Natural killer cell (primary cell): ENCODE data around the gene DHRS4. TPM values are rescaled to one million over a fixed set of nuclear protein-coding genes. Genes with fewer than 3 reads are reported as not detected.
"Not testable (repeated sequence)": the region's sequence is repeated elsewhere in the genome, so short reads cannot be mapped to it uniquely, and the experiment has no call there.

Experiments used
- ATAC-seq, 3 donors: fragments of 150-1000 bp in 2 of 3; fragments of 200-7000 bp in 1 of 3; cut with Tn5 transposase; 1 replicate in 1 of 3; 2 replicates in 2 of 3; pipeline ENCODE4 v1.10.0; 2021; ENCODE audit warnings: mild to moderate bottlenecking in 2 of 3, moderate library complexity in 2 of 3
- DNase-seq, 2 donors: peaks; one replicate each; pipeline versions ENCODE4 v3.0.0 to v3.0.0-alpha.2; 2013 to 2021; ENCODE audit warnings: mixed read lengths in 1 of 2
- H3K27ac ChIP-seq: one replicate; pipeline ENCODE4 v1.5.1; 2013; ENCODE audit warnings: mild to moderate bottlenecking, low read length
- H3K27me3 ChIP-seq: one replicate; pipeline ENCODE4 v1.6.1; 2013; ENCODE audit warnings: low read length; ENCODE audit not compliant: control insufficient read depth, insufficient read depth
- H3K36me3 ChIP-seq: one replicate; pipeline ENCODE4 v1.6.1; 2013; ENCODE audit warnings: low read length; ENCODE audit not compliant: control insufficient read depth, insufficient read depth
- H3K4me1 ChIP-seq: one replicate; pipeline ENCODE4 v1.6.1; 2013; ENCODE audit warnings: low read length; ENCODE audit not compliant: control insufficient read depth, insufficient read depth
- H3K4me3 ChIP-seq: one replicate; pipeline ENCODE4 v1.5.1; 2013; ENCODE audit warnings: low read length
- H3K9me3 ChIP-seq: one replicate; pipeline ENCODE4 v1.6.1; 2013; ENCODE audit warnings: low read length; ENCODE audit not compliant: control insufficient read depth, insufficient read depth
- H3K27ac Mint-ChIP-seq, 2 donors: one replicate each; pipeline ENCODE4 v1.8.0; 2022; ENCODE audit warnings: mild to moderate bottlenecking in 2 of 2, mixed read lengths in 2 of 2, moderate library complexity in 1 of 2
- H3K27me3 Mint-ChIP-seq, 2 donors: one replicate each; pipeline ENCODE4 v1.8.0; 2022; ENCODE audit warnings: low read depth in 2 of 2, mixed read lengths in 2 of 2
- H3K36me3 Mint-ChIP-seq: one replicate; pipeline ENCODE4 v1.8.0; 2022; ENCODE audit warnings: mixed read lengths
- H3K4me1 Mint-ChIP-seq, 2 donors: one replicate each; pipeline ENCODE4 v1.8.0; 2022; ENCODE audit warnings: mixed read lengths in 2 of 2
- H3K4me3 Mint-ChIP-seq: one replicate; pipeline ENCODE4 v1.8.0; 2022; ENCODE audit warnings: mild to moderate bottlenecking, moderate library complexity, mixed read lengths
- H3K9me3 Mint-ChIP-seq, 2 donors: one replicate each; pipeline ENCODE4 v1.8.0; 2022; ENCODE audit warnings: mixed read lengths in 2 of 2
- WGBS: methylation state at CpG from one replicate; pipeline ENCODE4 v1.1.7; 2013; ENCODE audit warnings: missing lambda C conversion rate; ENCODE audit not compliant: insufficient coverage; 5-methylcytosine and 5-hydroxymethylcytosine counted together
- intact Hi-C: fragments of 100-400 bp; cut with micrococcal nuclease; formaldehyde crosslinking; loops from one replicate; pipeline ENCODE4 v1.14.2; 2022
- total RNA-seq, 4 donors: library from RNA; stranded (reverse); fragments of 120-200 nt in 1 of 4; gene quantifications; one replicate each; pipeline versions ENCODE4 v1.2.3 to v1.2.4, GENCODE V29; 2013 to 2022

Gene DHRS4
- total RNA-seq, 3 donors from 2014 or later (not counting 1 experiment from before 2014, with no cell fraction given): 7.5 to 10.1 (median 9.9) TPM

DNA sequence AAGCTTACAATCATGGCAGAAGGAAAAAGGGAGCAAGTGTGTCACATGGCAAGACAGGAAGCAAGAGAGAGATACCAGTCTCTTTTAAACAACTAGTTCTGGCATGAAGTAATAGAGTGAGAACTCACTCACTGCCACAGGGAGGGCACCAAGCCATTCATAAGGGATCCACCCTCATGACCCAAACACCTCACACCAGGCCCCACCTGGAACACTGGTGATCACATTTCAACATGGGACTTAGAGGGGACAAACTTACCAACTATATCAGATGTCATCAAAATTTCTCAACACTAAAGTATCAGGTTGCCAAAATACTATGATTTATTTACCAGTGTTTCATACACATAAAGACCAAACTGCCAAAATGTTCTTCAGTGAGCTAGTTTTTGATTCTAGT, 7.3 kb downstream of the DHRS4 start:
- ATAC-seq, H3K27ac ChIP-seq, H3K27me3 ChIP-seq, H3K9me3 ChIP-seq, H3K4me1 Mint-ChIP-seq, H3K36me3 ChIP-seq, H3K27me3 Mint-ChIP-seq, H3K9me3 Mint-ChIP-seq, H3K27ac Mint-ChIP-seq, H3K36me3 Mint-ChIP-seq, H3K4me1 ChIP-seq, intact Hi-C loops, H3K4me3 Mint-ChIP-seq, H3K4me3 ChIP-seq, DNase-seq: not testable (repeated sequence)

DNA sequence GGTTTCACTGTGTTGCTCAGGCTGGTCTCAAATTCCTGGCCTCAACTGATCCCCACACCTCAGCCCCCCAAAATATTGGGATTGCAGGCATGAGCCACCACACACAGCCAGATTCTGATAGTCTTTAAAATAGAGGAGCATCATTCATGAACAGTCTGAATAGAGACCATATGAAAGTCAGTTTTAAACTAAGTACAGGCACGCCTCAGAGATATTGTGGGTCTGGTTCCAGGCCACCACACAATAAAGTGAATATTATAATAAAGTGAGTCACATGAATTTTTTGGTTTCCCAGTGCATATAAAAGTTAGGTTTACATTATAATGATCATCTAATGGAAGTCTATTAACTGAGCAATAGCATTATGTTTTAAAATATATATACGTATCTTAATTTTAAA, 8.1 kb downstream of the DHRS4 start:
- H3K9me3 Mint-ChIP-seq, H3K36me3 ChIP-seq, H3K27me3 ChIP-seq, H3K27ac ChIP-seq, H3K36me3 Mint-ChIP-seq, H3K4me1 Mint-ChIP-seq, H3K4me3 ChIP-seq, DNase-seq, H3K27ac Mint-ChIP-seq, H3K4me3 Mint-ChIP-seq, ATAC-seq, H3K27me3 Mint-ChIP-seq, intact Hi-C loops, H3K9me3 ChIP-seq, H3K4me1 ChIP-seq: not testable (repeated sequence)
- no CpG with 5 or more reads among the region's 2 CpGs for WGBS

DNA sequence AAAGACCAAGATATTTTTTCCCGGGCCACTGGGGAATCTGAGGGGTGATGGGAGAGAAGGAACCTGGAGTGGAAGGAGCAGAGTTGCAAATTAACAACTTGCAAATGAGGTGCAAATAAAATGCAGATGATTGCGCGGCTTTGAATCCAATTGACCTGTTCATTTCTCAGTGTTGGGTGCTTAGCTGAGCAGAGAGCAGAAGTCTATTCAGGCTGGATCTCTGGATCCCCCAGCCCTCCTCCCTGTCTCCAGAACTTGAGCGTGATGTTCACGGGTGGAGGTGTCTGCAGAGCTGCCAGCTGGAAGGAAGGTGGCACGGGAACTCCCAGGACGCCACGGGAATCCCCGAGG, 15.5 kb downstream of the DHRS4 start:
- H3K27ac ChIP-seq, H3K4me3 ChIP-seq, intact Hi-C loops, H3K36me3 ChIP-seq, DNase-seq, H3K4me1 ChIP-seq, H3K27me3 ChIP-seq, H3K9me3 Mint-ChIP-seq, H3K36me3 Mint-ChIP-seq, ATAC-seq, H3K27ac Mint-ChIP-seq, H3K9me3 ChIP-seq, H3K4me1 Mint-ChIP-seq, H3K27me3 Mint-ChIP-seq: not testable (repeated sequence)
- WGBS: no CpG with 5 or more reads among the region's 9 CpGs
- peak overlapping the region; percentile 17 for H3K4me3 Mint-ChIP-seq

DNA sequence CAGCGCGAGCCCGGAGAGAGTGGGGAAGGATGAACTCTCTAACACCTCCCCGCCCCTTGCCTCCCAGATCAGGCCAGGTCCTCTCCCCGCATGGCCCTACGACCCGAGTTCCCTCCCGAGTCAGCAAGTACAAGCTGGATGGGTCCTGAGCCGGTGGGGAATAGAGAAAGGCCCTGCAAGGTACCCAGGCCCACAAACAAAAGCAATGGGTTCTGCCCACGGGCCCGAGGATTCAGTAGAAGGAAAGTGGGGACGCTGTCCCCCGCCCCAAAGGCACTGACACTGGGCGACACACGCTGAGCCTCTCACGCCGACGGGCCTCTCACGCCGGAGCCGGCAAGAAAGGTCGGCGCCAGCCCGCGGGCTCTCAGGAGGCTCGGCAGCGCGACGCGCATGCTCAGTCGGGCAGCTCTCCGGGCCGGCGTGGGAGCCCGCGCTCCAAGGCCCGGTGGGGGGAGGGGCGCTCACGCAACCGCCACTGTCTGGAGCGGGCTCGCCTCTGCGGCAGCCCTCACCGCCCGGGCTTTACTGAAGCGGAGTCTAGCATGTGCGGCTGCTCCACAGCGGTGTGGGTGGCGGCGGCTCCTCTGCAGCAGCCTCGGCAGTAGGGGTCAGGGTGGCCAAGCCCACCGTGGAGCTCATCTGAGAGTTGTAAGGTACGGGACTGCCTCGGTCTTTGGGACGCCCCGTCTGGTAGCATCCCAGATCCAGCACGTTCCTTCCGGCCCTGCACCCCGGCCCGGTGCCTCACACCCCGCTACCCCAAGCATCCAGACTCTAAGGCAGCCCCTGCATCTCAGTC, 16.1 kb downstream of the DHRS4 start:
- H3K27me3 Mint-ChIP-seq, H3K36me3 Mint-ChIP-seq, intact Hi-C loops, H3K4me1 Mint-ChIP-seq, H3K4me3 Mint-ChIP-seq, H3K9me3 ChIP-seq, H3K27me3 ChIP-seq, H3K27ac Mint-ChIP-seq, H3K9me3 Mint-ChIP-seq, H3K27ac ChIP-seq, H3K4me1 ChIP-seq, H3K36me3 ChIP-seq: not testable (repeated sequence)
- peak overlapping the region; percentile 34 for H3K4me3 ChIP-seq
- ATAC-seq (peak; percentile 84 to 92 (median 91)), DNase-seq (peak; percentile 45 to 47)
- 18% methylated on average over 57 of the region's 61 CpGs for WGBS

DNA sequence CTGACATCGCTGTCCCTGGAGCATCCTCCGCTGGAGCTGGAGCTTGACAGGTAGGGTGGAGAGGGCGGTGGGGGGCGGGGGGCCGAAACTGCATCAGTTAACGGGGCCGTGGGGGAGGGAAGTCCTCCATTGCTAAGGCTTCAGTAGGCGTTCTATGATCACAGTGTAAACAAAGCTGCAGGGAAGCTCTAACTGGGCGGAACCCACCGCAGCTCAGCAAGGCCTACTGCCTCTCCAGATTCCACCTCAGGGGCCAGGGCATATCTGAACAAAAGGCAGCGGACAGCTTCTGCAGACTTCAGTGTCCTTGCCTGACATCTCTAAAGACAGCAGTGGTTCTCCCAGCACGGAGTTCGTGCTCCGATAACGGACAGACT, 16.7 kb downstream of the DHRS4 start:
- ATAC-seq, H3K27me3 Mint-ChIP-seq, H3K9me3 Mint-ChIP-seq, H3K27ac ChIP-seq, H3K4me1 ChIP-seq, H3K4me3 ChIP-seq, intact Hi-C loops, H3K9me3 ChIP-seq, DNase-seq, H3K4me3 Mint-ChIP-seq, H3K27ac Mint-ChIP-seq, H3K27me3 ChIP-seq, H3K36me3 ChIP-seq, H3K4me1 Mint-ChIP-seq, H3K36me3 Mint-ChIP-seq: not testable (repeated sequence)
- WGBS: 87% methylated on average over 12 of the region's 15 CpGs

DNA sequence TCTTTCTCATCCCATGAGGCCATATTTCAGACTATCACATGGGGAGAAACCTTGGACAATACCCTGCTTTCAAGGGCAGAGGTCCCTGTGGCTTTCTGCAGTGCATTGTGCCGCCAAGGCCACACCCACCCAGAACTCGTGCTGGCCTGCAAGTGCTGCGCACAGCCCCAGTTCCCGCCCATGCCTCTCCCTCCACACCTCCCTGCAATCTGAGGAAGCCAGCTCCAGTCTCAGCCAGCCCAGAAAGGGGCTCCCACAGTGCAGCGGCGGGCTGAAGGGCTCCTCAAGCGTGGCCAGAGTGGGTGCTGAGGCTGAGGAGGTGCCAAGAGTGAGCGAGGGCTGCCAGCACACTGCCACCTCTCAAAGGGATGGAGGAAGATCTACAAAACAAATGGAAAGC, 19.6 kb downstream of the DHRS4 start:
- H3K27me3 ChIP-seq, H3K36me3 ChIP-seq, intact Hi-C loops, H3K27ac ChIP-seq, ATAC-seq, DNase-seq, H3K4me1 ChIP-seq, H3K4me3 ChIP-seq, H3K27ac Mint-ChIP-seq, H3K27me3 Mint-ChIP-seq, H3K9me3 Mint-ChIP-seq, H3K36me3 Mint-ChIP-seq, H3K9me3 ChIP-seq, H3K4me3 Mint-ChIP-seq: not testable (repeated sequence)
- peaks cover 5 to 14% of the 10 kb centered on the region in 2 donors for H3K4me1 Mint-ChIP-seq
- WGBS: 93% methylated on average over 8 of the region's 8 CpGs

DNA sequence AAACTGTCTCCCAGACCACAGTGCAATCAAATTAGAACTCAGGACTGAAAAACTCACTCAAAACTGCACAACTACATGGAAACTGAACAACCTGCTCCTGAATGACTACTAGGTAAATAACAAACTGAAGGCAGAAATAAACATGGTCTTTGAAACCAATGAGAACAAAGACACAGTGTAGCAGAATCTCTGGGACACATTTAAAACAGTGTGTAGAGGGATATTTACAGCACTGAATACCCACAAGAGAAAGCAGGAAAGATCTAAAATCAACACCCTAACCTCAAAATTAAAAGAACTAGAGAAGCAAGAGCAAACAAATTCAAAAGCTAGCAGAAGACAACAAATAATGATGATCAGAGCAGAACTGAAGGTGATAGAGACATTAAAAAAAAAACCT, 20.5 kb downstream of the DHRS4 start:
- H3K4me3 Mint-ChIP-seq, H3K36me3 ChIP-seq, H3K9me3 Mint-ChIP-seq, DNase-seq, H3K9me3 ChIP-seq, H3K27me3 ChIP-seq, H3K4me3 ChIP-seq, ATAC-seq, intact Hi-C loops, H3K27ac ChIP-seq, H3K27me3 Mint-ChIP-seq, H3K4me1 ChIP-seq, H3K27ac Mint-ChIP-seq, H3K36me3 Mint-ChIP-seq: not testable (repeated sequence)
- peaks cover 5 to 14% of the 10 kb centered on the region in 2 donors for H3K4me1 Mint-ChIP-seq
